Measurements from ENCODE around the gene AKAP13. TPM values are rescaled to one million over a fixed set of nuclear protein-coding genes. Genes with fewer than 3 reads are reported as not detected.

The AKAP13 gene
- total RNA-seq, 6 donors from 2014 or later, result 329 to 1,278 (median 748) TPM

GRCh38 chr15:85704066-85704465, 323.7 kb downstream of the AKAP13 start:
- Histone ChIP-seq H3K4me1 (peaks cover 69 to 76% (median 73%) of the 10 kb centered on the region in 4 donors), H3K27me3 (no peaks in the 10 kb centered on the region), H3K27ac (peak overlapping the region; percentile 59 to 89 (median 83)), H3K9me3 (no peaks in the 10 kb centered on the region), H3K36me3 (peaks cover 5 to 31% (median 16%) of the 10 kb centered on the region in 4 donors), H3K4me3 (no peak overlapping the region)
- DNase-seq, result no peak
- 70 to 76% methylated on average over 4 of the region's 4 CpGs for WGBS, 2 donors
- TF ChIP-seq EP300 (IDR thresholded peaks at IDR 0.05) (no peak), CTCF (IDR thresholded peaks at IDR 0.05) (no peak), POLR2AphosphoS5 (IDR thresholded peaks at IDR 0.05) (no peak), POLR2A (IDR thresholded peaks at IDR 0.05) (no peak)
- peak in 1 of 2 donors; percentile 17 for ATAC-seq (ENCODE audit: low FRiP score in 2 of 2)

- ATAC-seq (ENCODE audit: low FRiP score in 2 of 2), result peak; percentile 3 to 15
- TF ChIP-seq POLR2A (IDR thresholded peaks at IDR 0.05) (peak in 1 of 4 donors; percentile 13), POLR2AphosphoS5 (IDR thresholded peaks at IDR 0.05) (peak in 1 of 2 donors; percentile 39), EP300 (IDR thresholded peaks at IDR 0.05) (peak in 1 of 4 donors; percentile 93), CTCF (IDR thresholded peaks at IDR 0.05) (no peak)
- WGBS, 2 donors, result 54 to 64% methylated on average over 3 of the region's 3 CpGs
- Histone ChIP-seq H3K4me1 (peaks cover 72 to 76% (median 74%) of the 10 kb centered on the region in 4 donors), H3K27me3 (no peaks in the 10 kb centered on the region), H3K9me3 (no peaks in the 10 kb centered on the region), H3K4me3 (no peak overlapping the region), H3K36me3 (peaks cover 4 to 36% (median 21%) of the 10 kb centered on the region in 4 donors), H3K27ac (peak overlapping the region; percentile 59 to 89 (median 83))
- no peak for DNase-seq
Measured at GRCh38 chr15:85704720-85705429, 324.5 kb downstream of the AKAP13 start.

- DNase-seq (peak in 1 of 2 donors; percentile 41), ATAC-seq (ENCODE audit: low FRiP score in 2 of 2) (peak; percentile 71 to 81)
- Histone ChIP-seq H3K27ac (peak overlapping the region; percentile 82 to 89 (median 86)), H3K27me3 (no peaks in the 10 kb centered on the region), H3K4me3 (peak overlapping the region in 2 of 4 donors; percentile 16 to 19), H3K9me3 (no peaks in the 10 kb centered on the region), H3K36me3 (peaks cover 11 to 52% (median 37%) of the 10 kb centered on the region in 4 donors), H3K4me1 (peaks cover 64 to 74% (median 69%) of the 10 kb centered on the region in 4 donors)
- WGBS, 2 donors, result 29 to 32% methylated on average over 3 to 5 of the region's 5 CpGs
- TF ChIP-seq POLR2A (IDR thresholded peaks at IDR 0.05) (peak in 1 of 4 donors; percentile 30), EP300 (IDR thresholded peaks at IDR 0.05) (no peak), POLR2AphosphoS5 (IDR thresholded peaks at IDR 0.05) (peak; percentile 25 to 46), CTCF (IDR thresholded peaks at IDR 0.05) (no peak)
Measured at GRCh38 chr15:85706779-85707518, 326.5 kb downstream of the AKAP13 start.

- H3K4me1 ChIP-seq, result peaks cover 57 to 66% (median 61%) of the 10 kb centered on the region in 4 donors
- ATAC-seq (ENCODE audit: low FRiP score in 2 of 2) (peak; percentile 13 to 58), DNase-seq (no peak)
- no peak for TF ChIP-seq EP300 (IDR thresholded peaks at IDR 0.05)
- peak in 1 of 2 donors; percentile 55 for TF ChIP-seq POLR2AphosphoS5 (IDR thresholded peaks at IDR 0.05)
- no peaks in the 10 kb centered on the region for H3K27me3 ChIP-seq
- WGBS, 2 donors, result 29 to 33% methylated on average over 8 of the region's 8 CpGs
- H3K4me3 ChIP-seq, result peak overlapping the region in 2 of 4 donors; percentile 16 to 19
- H3K9me3 ChIP-seq, result no peaks in the 10 kb centered on the region
- H3K27ac ChIP-seq, result peak overlapping the region; percentile 82 to 89 (median 86)
- H3K36me3 ChIP-seq, result peaks cover 17 to 60% (median 43%) of the 10 kb centered on the region in 4 donors
Measured at GRCh38 chr15:85707519-85708338, 327.3 kb downstream of the AKAP13 start.
